GM19372 (cell line): ENCODE data around the gene VPS8.
"Not testable (repeated sequence)": the region's sequence is repeated elsewhere in the genome, so short reads cannot be mapped to it uniquely, and the experiment has no call there.

Experiments used
- ATAC-seq: cut with Tn5 transposase; IDR thresholded peaks from one replicate; pipeline ENCODE4 v1.9.1; 2021; ENCODE audit warnings: mild to moderate bottlenecking, low read depth, moderate library complexity; ENCODE audit not compliant: unreplicated experiment

Gene VPS8

GRCh38 chr3:184954251-184954650 is 142.3 kb downstream of the VPS8 start:
- no peak for ATAC-seq

GRCh38 chr3:184954851-184955250 is 142.9 kb downstream of the VPS8 start:
- not testable (repeated sequence) for ATAC-seq

GRCh38 chr3:184965639-184966430 is 153.9 kb downstream of the VPS8 start:
- ATAC-seq = no peak

DNA sequence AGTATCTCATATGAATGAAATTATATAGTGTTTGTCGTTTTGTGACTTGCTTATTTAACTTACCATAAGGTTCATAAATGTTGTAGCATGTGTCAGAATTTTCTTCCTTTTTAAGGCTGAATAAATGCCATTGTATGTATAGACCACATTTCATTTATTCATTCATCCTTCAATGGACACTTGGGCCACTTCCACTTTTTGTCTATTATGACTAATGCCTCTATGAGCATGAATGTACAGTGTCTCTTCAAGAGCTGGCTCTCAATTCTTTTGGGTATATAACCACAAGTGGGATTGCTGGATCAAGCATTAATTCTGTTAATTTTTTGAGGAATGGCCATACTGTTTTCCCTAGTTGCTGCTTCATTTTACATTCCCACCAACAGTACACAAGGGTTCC is 156.1 kb downstream of the VPS8 start:
- ATAC-seq = no peak

DNA sequence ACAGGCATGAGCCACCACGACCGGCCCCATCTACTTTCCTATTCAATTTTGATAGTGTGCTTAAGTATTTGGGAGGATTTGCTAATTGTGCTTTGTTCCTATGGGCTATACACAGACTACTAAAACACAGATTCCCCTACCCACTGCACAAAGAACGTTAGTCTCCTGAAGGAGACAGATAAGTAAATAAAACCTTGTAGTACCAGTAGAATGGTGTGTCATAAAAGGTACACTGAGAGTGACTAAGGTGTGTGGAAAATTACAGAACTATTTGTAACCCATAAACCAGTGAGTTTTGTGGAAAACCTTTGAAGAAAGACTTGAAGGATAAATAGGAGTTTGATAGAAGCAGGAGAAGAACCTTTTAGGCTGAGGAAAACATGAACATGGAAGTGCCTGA is 158.2 kb downstream of the VPS8 start:
- ATAC-seq = no peak

- ATAC-seq = no peak
Observed at GRCh38 chr3:184977796-184978195, 165.8 kb downstream of the VPS8 start.

- no peak for ATAC-seq
Observed at GRCh38 chr3:184981071-184981470, 169.1 kb downstream of the VPS8 start.

- no peak for ATAC-seq
Observed at GRCh38 chr3:184982076-184982475, 170.1 kb downstream of the VPS8 start.

- ATAC-seq = no peak
Observed at GRCh38 chr3:184985586-184985985, 173.6 kb downstream of the VPS8 start.

DNA sequence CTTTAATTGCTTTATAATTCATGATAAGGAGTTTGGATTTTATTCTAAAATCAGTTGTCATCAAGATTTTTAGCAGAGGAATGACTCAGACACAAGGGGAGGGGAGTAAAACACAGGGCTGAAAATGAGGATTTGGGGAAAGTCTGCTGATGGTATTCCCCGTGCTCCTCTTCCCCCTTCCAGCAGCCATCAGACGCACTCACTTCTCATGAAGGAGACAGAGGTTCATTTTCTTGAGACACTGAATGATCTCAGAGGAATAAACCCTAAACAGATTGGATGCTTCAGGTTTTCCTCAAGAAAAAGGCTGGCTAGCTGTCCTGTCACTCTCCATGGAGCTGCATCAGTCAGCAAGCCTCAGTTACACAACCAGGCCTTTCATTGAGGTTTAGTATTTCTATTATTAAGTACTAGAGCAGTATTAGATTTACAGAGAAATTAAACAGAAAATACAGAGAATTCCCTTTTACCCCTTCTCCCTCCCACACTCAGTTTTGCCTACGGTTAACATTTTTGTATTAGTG is 174.5 kb downstream of the VPS8 start:
- ATAC-seq = no peak

DNA sequence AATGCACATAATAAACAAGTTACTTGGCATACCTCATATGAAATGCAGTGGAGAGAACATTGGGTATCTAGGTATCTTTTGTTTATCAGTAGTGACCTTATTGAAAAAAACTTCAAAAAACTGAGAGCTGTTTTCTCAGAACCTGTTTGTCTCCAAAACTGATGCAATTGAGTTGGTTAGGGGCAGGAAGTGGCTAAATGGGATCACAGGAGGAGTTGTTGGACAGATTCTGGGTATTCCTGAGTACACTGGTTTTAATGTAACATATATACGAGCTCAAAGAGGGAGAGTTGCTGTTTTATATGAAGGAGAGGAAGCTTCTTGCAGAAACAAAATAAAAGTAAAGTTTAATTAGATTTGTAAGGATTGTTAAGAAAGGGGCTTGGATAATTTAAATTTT is 181.4 kb downstream of the VPS8 start:
- ATAC-seq = no peak

DNA sequence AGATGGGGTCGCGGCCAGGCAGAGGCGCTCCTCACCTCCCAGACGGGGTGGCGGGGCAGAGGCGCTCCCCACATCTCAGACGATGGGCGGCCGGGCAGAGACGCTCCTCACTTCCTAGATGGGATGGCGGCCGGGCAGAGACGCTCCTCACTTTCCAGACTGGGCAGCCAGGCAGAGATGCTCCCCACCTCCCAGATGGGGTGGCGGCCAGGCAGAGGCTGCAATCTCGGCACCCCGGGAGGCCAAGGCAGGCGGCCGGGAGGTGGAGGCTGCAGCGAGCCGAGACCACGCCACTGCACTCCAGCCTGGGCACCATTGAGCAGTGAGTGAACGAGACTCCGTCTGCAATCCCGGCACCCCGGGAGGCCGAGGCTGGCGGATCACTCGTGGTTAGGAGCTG is 191.9 kb downstream of the VPS8 start:
- ATAC-seq = not testable (repeated sequence)

DNA sequence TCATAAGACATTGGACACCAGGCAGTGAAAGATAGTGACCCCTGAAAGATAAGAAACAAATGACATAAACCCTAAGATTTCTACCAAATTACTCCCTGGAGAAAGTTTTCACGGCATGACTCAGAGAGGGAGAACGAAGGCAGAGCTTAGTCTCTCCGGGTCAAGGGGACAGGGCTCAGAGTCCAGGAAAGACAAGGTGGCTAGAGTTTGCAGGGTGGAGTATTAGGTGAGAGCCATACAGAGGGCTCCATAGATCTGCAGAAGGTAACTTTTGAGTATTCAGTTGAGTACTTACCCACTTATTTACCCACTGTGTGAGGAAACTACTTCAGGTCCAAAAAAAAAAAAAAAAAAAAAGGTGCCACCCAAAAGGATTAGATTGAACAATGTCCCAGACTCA is 197.7 kb downstream of the VPS8 start:
- no peak for ATAC-seq

DNA sequence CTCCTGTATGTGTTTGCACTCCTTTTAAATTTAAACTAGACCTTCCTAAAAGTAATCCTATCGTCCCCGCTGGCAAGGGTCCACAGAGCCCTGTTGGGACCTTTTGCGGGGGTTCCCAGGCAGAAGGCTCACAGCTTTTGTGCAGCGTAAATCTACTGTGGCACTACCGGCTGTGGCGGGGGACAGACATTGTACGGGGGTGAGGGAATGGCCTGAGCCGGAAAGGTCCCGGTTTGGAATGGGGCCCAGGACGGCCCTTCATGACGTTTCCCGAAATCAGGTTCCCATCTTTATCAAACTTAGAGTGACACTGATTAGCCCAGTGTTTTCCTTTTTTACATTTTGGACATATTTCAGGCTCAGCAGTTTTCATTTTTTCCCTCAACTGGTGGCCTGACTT is 205.6 kb downstream of the VPS8 start:
- not testable (repeated sequence) for ATAC-seq

DNA sequence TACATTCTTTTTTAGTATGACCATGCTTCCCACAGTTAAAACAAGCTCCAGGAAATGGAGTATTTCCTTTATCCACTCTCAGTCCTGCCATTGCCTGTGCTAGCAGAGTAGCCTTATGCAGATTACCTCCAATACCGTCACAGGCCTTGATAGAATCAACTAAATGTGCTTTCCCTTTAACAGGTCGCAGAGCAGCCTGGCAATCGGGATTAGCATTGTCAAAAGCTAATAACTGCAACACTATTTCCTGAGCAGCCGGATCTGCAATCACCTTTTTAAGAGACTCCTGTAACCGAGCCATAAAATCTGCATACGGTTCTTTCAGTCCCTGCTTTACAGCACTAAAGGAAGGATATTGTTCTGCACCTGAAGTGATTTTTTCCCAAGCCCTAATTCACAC is 206.0 kb downstream of the VPS8 start:
- not testable (repeated sequence) for ATAC-seq

GRCh38 chr3:185021256-185021655 is 209.3 kb downstream of the VPS8 start:
- no peak for ATAC-seq

GRCh38 chr3:185024406-185024805 is 212.4 kb downstream of the VPS8 start:
- ATAC-seq = no peak

DNA sequence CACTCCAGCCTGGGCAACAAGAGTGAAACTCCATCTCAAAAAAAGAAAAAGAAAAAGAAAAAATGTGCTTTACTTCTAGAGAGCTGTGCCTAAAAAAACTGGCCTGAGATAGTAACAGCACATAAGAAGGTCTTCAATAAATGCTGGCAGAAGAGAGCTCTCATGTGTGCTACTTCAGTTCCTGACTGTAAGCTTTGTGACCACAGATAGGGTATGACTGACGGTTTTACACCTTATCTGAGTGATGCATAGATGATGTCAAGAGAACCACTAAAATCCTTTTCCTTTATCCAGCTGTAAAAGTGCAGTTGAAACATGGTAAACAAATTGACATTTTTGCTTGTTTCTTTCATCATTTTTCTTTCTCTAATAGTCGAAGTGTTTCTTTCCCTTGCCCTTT is 213.0 kb downstream of the VPS8 start:
- ATAC-seq = no peak

GRCh38 chr3:185028121-185028520 is 216.2 kb downstream of the VPS8 start:
- ATAC-seq = no peak

DNA sequence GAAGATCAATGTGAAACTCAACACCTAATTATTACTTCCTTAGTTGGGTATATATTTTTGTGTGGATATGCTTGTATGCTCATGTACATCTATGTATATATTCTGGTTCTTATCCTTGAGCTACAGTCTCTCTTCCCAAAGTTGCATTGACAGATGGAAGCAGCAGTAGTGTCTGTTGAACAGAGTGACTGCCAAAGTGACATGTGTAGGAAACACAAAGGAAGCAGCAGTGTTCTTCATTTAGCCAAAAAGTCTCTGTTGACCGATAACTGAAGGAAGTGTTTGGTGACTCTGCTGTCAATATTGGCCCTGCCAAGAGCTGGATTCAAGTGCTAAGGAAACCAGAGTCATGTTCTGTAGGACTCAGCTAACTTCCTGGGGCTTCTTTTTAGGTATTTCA is 217.1 kb downstream of the VPS8 start:
- no peak for ATAC-seq

DNA sequence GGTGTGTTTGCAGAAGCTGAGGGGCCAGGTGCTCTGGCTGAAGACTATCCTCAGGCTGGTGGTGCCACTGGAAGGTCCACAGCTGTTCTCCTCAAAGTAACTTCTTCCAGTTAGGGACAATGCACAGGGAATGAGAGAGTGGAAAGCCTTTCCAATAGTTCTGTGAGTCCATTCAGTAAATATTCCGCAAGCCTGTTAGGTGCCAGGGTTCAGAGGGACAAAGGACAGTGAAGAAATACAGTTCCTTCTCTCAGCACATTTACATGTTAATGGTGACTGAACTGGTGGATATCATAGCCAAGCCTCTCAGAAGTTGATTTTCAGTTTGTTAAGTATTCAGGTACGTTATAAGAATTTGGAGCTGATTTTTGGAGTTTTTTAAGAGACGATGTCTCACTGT is 218.4 kb downstream of the VPS8 start:
- no peak for ATAC-seq

GRCh38 chr3:185030951-185031350 is 219.0 kb downstream of the VPS8 start:
- no peak for ATAC-seq
